Common myeloid progenitor, CD34-positive (primary cell): ENCODE results near the gene KNG1.

Source experiments
- CTCF ChIA-PET: fragments of 350-600 bp; sonication (Branson Sonifier 250); formaldehyde crosslinking; loops from one replicate; lab custom pipeline; 2021; ENCODE audit warnings: antibody characterized with exemption; lab: Charles Lee
- POLR2A ChIA-PET: fragments of 350-600 bp; sonication (Branson Sonifier 250); formaldehyde crosslinking; loops from one replicate; lab custom pipeline; 2021; ENCODE audit warnings: antibody characterized with exemption; lab: Charles Lee
- DNase-seq, 3 donors: peaks; one replicate each; pipeline versions ENCODE4 v3.0.0 to v3.0.0-alpha.2; 2013
- H3K27ac ChIP-seq, 2 experiments: 1 replicate in 1 of 2; 2 replicates in 1 of 2; pipeline ENCODE4 v1.7.0; 2013; ENCODE audit warnings: inconsistent platforms in 2 of 2, low read length in 2 of 2, mild to moderate bottlenecking in 2 of 2, low read depth in 1 of 2, moderate library complexity in 1 of 2; ENCODE audit not compliant: severe bottlenecking in 2 of 2, insufficient read depth in 1 of 2, poor library complexity in 1 of 2
- H3K27me3 ChIP-seq, 5 experiments: replicated peaks in 2 of 5; 1 replicate in 3 of 5; 2 replicates in 2 of 5; pipeline versions ENCODE4 v1.6.1 to v1.7.0; 2013; ENCODE audit warnings: low read length in 4 of 5, mild to moderate bottlenecking in 2 of 5, moderate library complexity in 2 of 5, inconsistent platforms in 1 of 5; ENCODE audit not compliant: insufficient read depth in 5 of 5, control insufficient read depth in 4 of 5
- H3K36me3 ChIP-seq, 4 experiments: 1 replicate in 2 of 4; 2 replicates in 2 of 4; pipeline versions ENCODE4 v1.6.1 to v1.7.0; 2013; ENCODE audit warnings: low read length in 3 of 4, control low read depth in 1 of 4, mild to moderate bottlenecking in 1 of 4; ENCODE audit not compliant: control insufficient read depth in 4 of 4, insufficient read depth in 4 of 4
- H3K4me1 ChIP-seq, 4 experiments: 1 replicate in 3 of 4; 2 replicates in 1 of 4; pipeline versions ENCODE4 v1.6.1 to v1.7.1; 2013; ENCODE audit warnings: low read length in 3 of 4, mild to moderate bottlenecking in 3 of 4, control low read depth in 1 of 4, inconsistent platforms in 1 of 4, moderate library complexity in 1 of 4; ENCODE audit not compliant: control insufficient read depth in 4 of 4, insufficient read depth in 4 of 4; ENCODE audit errors: control extremely low read depth in 1 of 4
- H3K4me3 ChIP-seq, 7 experiments: 1 replicate in 4 of 7; 2 replicates in 3 of 7; pipeline versions ENCODE4 v1.5.1 to v1.7.0; 2013; ENCODE audit warnings: mild to moderate bottlenecking in 7 of 7, low read length in 6 of 7, moderate library complexity in 6 of 7, inconsistent platforms in 2 of 7, low read depth in 2 of 7, control low read depth in 1 of 7; ENCODE audit not compliant: insufficient read depth in 4 of 7, control insufficient read depth in 1 of 7; ENCODE audit errors: extremely low read depth in 1 of 7
- H3K9me3 ChIP-seq, 5 experiments: 1 replicate in 4 of 5; 2 replicates in 1 of 5; pipeline versions ENCODE4 v1.6.1 to v1.7.1; 2013; ENCODE audit warnings: low read length in 4 of 5, mild to moderate bottlenecking in 2 of 5, inconsistent platforms in 1 of 5, low read depth in 1 of 5, moderate library complexity in 1 of 5; ENCODE audit not compliant: control insufficient read depth in 4 of 5, insufficient read depth in 2 of 5; ENCODE audit errors: control extremely low read depth in 1 of 5
- WGBS: methylation state at CpG from one replicate; pipeline ENCODE4 v1.1.5; 2013; ENCODE audit not compliant: insufficient coverage; 5-methylcytosine and 5-hydroxymethylcytosine counted together

The KNG1 gene

GRCh38 chr3:186760897-186761447, 43.8 kb downstream of the KNG1 start:
- peaks cover 0 to 2% (median 0%) of the 10 kb centered on the region in 5 experiments for H3K9me3 ChIP-seq
- peaks cover 0 to 2% (median 0%) of the 10 kb centered on the region in 5 experiments for H3K27me3 ChIP-seq
- no peak overlapping the region for H3K27ac ChIP-seq
- no peak overlapping the region for H3K4me3 ChIP-seq
- no peak for DNase-seq
- H3K4me1 ChIP-seq, result no peaks in the 10 kb centered on the region
- WGBS, result 100% methylated on average over 5 of the region's 8 CpGs
- no peaks in the 10 kb centered on the region for H3K36me3 ChIP-seq
- CTCF ChIA-PET, result no interaction called here
- POLR2A ChIA-PET, result no interaction called here

- peaks cover 0 to 17% (median 14%) of the 10 kb centered on the region in 4 experiments for H3K4me1 ChIP-seq
- peak overlapping the region; percentile 38 to 86 (median 71) for H3K4me3 ChIP-seq
- H3K27ac ChIP-seq, result no peak overlapping the region
- no peaks in the 10 kb centered on the region for H3K27me3 ChIP-seq
- CTCF ChIA-PET, result interaction anchor here (1.0 to 2.3 kb wide), 4 partner anchors 9 to 157 kb away, joined by 4 to 9 read pairs (median 4); partner anchors contain the start of gene EIF4A2
- DNase-seq, result peak in 1 of 3 donors; percentile 32
- no peaks in the 10 kb centered on the region for H3K9me3 ChIP-seq
- H3K36me3 ChIP-seq, result no peaks in the 10 kb centered on the region
- POLR2A ChIA-PET, result interaction anchor here (0.7 to 2.1 kb wide), 2 partner anchors 11 to 152 kb away, joined by 3 to 32 read pairs; partner anchors contain the start of gene EIF4A2
- WGBS, result 0% methylated on average over 13 of the region's 26 CpGs
These were observed 55.1 kb downstream of the KNG1 start for GRCh38 chr3:186772281-186772694.

DNA sequence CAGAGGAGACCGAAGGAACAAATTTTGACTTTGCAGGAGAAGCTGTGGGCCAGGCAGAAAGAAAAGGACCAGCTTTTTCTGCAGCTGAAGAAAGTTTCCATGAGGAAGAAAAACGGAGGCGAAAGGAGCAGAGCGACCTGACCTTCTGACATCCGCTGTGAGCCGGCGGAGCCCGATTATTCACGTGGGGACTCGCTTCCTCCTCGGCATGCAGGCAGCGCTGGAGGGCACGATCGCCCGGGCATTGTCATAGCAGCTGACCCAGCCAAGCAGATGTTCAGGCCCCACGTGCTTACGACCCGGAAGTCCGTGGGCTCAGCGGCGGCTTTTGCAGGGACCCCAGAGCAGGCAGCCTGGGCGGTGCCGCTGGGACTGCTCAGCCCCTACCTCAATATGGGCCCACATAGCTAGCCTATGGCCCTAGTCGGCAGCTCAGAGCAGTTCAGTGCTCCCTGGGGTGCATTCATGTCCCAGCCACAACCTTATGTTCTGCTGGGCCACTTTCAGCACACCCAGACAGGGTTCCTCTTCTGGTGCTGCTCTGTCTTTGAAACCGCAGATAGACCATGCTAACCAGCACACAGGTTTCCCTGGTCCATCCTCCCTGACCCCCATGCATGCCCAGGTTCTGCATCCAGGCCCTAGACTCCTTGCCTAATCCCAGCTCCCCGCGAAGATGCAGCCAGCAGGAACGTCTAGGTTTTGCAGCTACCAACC, 55.7 kb downstream of the KNG1 start:
- WGBS, result 8% methylated on average over 19 of the region's 28 CpGs
- Histone ChIP-seq H3K9me3 (no peaks in the 10 kb centered on the region), H3K27me3 (no peaks in the 10 kb centered on the region), H3K4me3 (peak overlapping the region; percentile 38 to 86 (median 71)), H3K27ac (no peak overlapping the region), H3K36me3 (no peaks in the 10 kb centered on the region), H3K4me1 (peaks cover 0 to 17% (median 14%) of the 10 kb centered on the region in 4 experiments)
- ChIA-PET CTCF (interaction anchor here (1.0 to 2.3 kb wide), 4 partner anchors 9 to 157 kb away, joined by 4 to 9 read pairs (median 4); partner anchors contain the start of gene EIF4A2), POLR2A (interaction anchor here (0.7 to 2.1 kb wide), 2 partner anchors 10 to 153 kb away, joined by 3 to 32 read pairs; partner anchors contain the start of gene EIF4A2)
- DNase-seq, result peak; percentile 50 to 88 (median 78)

DNA sequence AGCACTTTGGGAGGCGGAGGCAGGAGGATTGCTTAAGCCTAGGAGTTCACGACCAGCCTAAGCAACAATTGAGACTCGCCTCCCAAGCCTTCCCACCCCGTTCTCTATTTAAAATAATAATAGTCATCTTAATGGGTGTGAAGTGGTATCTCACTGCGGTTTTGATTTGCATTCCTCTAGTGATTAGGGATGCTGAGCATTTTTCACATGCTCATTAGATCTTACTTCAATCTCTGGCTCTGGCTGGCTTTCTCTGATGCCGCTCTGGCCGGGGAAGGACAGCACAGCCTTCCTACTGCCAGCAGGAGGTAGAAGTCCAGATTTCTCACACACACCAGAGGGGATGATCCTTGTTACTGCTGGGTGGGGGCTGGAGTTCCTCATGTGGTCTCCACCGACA, 58.8 kb downstream of the KNG1 start:
- POLR2A ChIA-PET, result interaction anchor here (0.9 kb wide), 1 partner anchor 77 kb away, joined by 3 read pairs; no protein-coding TSS in a partner anchor
- H3K27ac ChIP-seq, result no peak overlapping the region
- H3K9me3 ChIP-seq, result no peaks in the 10 kb centered on the region
- H3K4me1 ChIP-seq, result peaks cover 0 to 17% (median 14%) of the 10 kb centered on the region in 4 experiments
- no peaks in the 10 kb centered on the region for H3K36me3 ChIP-seq
- DNase-seq, result no peak
- 96% methylated on average over 3 of the region's 8 CpGs for WGBS
- H3K27me3 ChIP-seq, result no peaks in the 10 kb centered on the region
- CTCF ChIA-PET, result no interaction called here
- no peak overlapping the region for H3K4me3 ChIP-seq

DNA sequence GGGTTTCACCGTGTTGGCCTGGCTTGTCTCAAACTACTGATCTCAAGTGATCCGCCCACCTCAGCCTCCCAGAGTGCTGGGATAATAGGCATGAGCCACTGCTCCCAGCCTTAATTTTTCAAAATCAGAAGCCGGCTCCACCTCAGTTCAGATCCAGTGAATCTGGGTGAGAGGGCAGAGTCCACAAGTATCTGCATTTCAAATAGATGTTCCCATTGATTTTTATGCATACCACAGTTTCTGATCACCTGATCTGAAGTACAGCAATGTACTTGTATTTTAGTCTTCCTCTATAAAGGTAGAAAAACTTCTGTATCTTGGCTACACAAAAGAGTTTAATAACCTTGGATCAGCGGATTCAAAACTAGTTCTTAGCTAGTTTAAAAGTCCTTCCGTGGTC, 62.0 kb downstream of the KNG1 start:
- Histone ChIP-seq H3K4me3 (no peak overlapping the region), H3K9me3 (no peaks in the 10 kb centered on the region), H3K27me3 (no peaks in the 10 kb centered on the region), H3K27ac (no peak overlapping the region), H3K4me1 (peaks cover 0 to 7% (median 5%) of the 10 kb centered on the region in 4 experiments), H3K36me3 (peaks cover 0 to 3% (median 2%) of the 10 kb centered on the region in 4 experiments)
- no peak for DNase-seq
- POLR2A ChIA-PET, result no interaction called here
- CTCF ChIA-PET, result no interaction called here
- WGBS, result 100% methylated on average over 3 of the region's 5 CpGs

DNA sequence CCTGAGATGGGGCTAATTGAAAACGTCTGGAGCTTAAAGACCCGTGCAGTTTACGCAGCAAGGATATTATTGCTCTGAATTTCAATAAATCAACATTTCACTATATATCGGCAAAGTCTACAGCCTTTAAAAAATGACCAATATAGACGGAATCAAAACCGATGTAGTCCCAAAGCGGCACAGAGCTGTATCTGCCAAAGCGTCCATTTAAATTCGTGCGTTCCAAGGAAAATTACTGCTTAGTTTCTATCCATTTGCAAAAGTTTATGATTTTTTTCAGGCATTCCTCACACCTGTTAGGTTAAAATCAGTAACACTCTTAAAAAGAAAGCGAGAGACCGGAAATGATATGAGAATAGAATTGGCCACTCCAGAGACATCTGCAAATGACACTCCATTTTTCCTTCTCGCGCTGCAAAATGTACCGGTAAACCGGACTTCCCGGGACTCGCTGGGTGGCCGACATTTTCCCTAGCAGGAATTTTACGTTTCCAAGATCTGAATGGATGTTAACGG, 65.4 kb downstream of the KNG1 start:
- Histone ChIP-seq H3K4me1 (peaks cover 18 to 38% (median 32%) of the 10 kb centered on the region in 4 experiments), H3K9me3 (no peaks in the 10 kb centered on the region), H3K4me3 (peak overlapping the region; percentile 93 to 100 (median 97)), H3K27ac (peak overlapping the region; percentile 97 to 98), H3K36me3 (peaks cover 21 to 36% (median 31%) of the 10 kb centered on the region in 4 experiments), H3K27me3 (no peaks in the 10 kb centered on the region)
- peak in 1 of 3 donors; percentile 42 for DNase-seq
- ChIA-PET CTCF (interaction anchor here (0.6 to 3.7 kb wide), 5 partner anchors 10 to 173 kb away, joined by 3 to 12 read pairs (median 4); no protein-coding TSS in a partner anchor), POLR2A (interaction anchor here (0.6 to 2.3 kb wide), 17 partner anchors 8 to 950 kb away, joined by 3 to 32 read pairs (median 4); partner anchors contain the start of genes DNAJB11 and RFC4)
- 7% methylated on average over 19 of the region's 21 CpGs for WGBS
